B cell (primary cell): ENCODE data around the gene SLIT3. TPM values are rescaled to one million over a fixed set of nuclear protein-coding genes. Genes with fewer than 3 reads are reported as not detected.

Experiments used
- ATAC-seq: fragments of 200-7000 bp; cut with Tn5 transposase; one replicate; pipeline ENCODE4 v1.10.0; 2021; ENCODE audit warnings: low read depth, mild to moderate bottlenecking, moderate number of reproducible peaks, moderate library complexity
- CTCF ChIA-PET: fragments of 350-600 bp; sonication (Branson Sonifier 250); formaldehyde crosslinking; loops from one replicate; lab custom pipeline; 2021; ENCODE audit warnings: antibody characterized with exemption, inconsistent platforms; lab: Charles Lee
- POLR2A ChIA-PET: fragments of 350-600 bp; sonication (Branson Sonifier 250); formaldehyde crosslinking; loops from one replicate; lab custom pipeline; 2021; ENCODE audit warnings: antibody characterized with exemption; lab: Charles Lee
- DNase-seq: peaks from one replicate; pipeline ENCODE4 v3.0.0; 2013
- H2AFZ ChIP-seq: 2 replicates; pipeline ENCODE4 v1.6.1; 2012; ENCODE audit warnings: mild to moderate bottlenecking, low read depth, low read length; ENCODE audit not compliant: insufficient read depth, poor library complexity, severe bottlenecking
- H3K27ac ChIP-seq, 2 donors: 1 replicate in 1 of 2; 2 replicates in 1 of 2; pipeline ENCODE4 v1.5.1; 2012 to 2013; ENCODE audit warnings: low read length in 2 of 2, mild to moderate bottlenecking in 2 of 2, moderate library complexity in 1 of 2
- H3K27me3 ChIP-seq, 4 experiments: fragments of 200-600 bp in 1 of 4; sonication (generic) in 1 of 4; replicated peaks in 1 of 4; 1 replicate in 2 of 4; 2 replicates in 2 of 4; pipeline versions ENCODE4 v1.6.1 to v1.7.0; 2013 to 2016; ENCODE audit warnings: low read length in 3 of 4, mild to moderate bottlenecking in 2 of 4, mixed read lengths in 1 of 4, moderate library complexity in 1 of 4; ENCODE audit not compliant: insufficient read depth in 4 of 4, control insufficient read depth in 3 of 4; ENCODE audit errors: control extremely low read depth in 1 of 4
- H3K36me3 ChIP-seq, 2 experiments: replicated peaks in 1 of 2; 1 replicate in 1 of 2; 2 replicates in 1 of 2; pipeline versions ENCODE4 v1.6.1 to v1.7.1; 2013; ENCODE audit warnings: low read length in 1 of 2; ENCODE audit not compliant: insufficient read depth in 2 of 2, control insufficient read depth in 1 of 2; ENCODE audit errors: control extremely low read depth in 1 of 2, extremely low read depth in 1 of 2
- H3K4me1 ChIP-seq, 2 donors: fragments of 200-600 bp in 1 of 2; sonication (generic) in 1 of 2; 1 replicate in 1 of 2; 2 replicates in 1 of 2; pipeline versions ENCODE4 v1.5.1 to v1.6.1; 2013 to 2017; ENCODE audit warnings: low read length in 2 of 2; ENCODE audit not compliant: control insufficient read depth in 2 of 2, insufficient read depth in 2 of 2
- H3K4me2 ChIP-seq: replicated peaks from 2 replicates; pipeline ENCODE3; 2012; ENCODE audit warnings: mild to moderate bottlenecking, low read depth, low read length; ENCODE audit not compliant: poor library complexity, severe bottlenecking
- H3K4me3 ChIP-seq, 5 experiments: fragments of 200-600 bp in 1 of 5; sonication (generic) in 1 of 5; 1 replicate in 3 of 5; 2 replicates in 2 of 5; pipeline versions ENCODE4 v1.5.1 to v1.7.0; 2011 to 2016; ENCODE audit warnings: low read length in 4 of 5, mild to moderate bottlenecking in 4 of 5, low read depth in 2 of 5, control low read depth in 1 of 5, moderate library complexity in 1 of 5; ENCODE audit not compliant: insufficient read depth in 1 of 5; ENCODE audit errors: control extremely low read depth in 1 of 5, extremely low read depth in 1 of 5
- H3K79me2 ChIP-seq: fragments of 200-600 bp; sonication (generic); one replicate; pipeline ENCODE4 v1.6.0; 2016; ENCODE audit warnings: low read length; ENCODE audit not compliant: control insufficient read depth, insufficient read depth
- H3K9ac ChIP-seq: fragments of 200-600 bp; sonication (generic); 2 replicates; pipeline ENCODE4 v1.6.1; 2017; ENCODE audit warnings: mild to moderate bottlenecking, low read length, moderate library complexity
- H3K9me3 ChIP-seq, 3 donors: one replicate each; pipeline versions ENCODE4 v1.6.1 to v1.7.1; 2013; ENCODE audit warnings: low read length in 2 of 3; ENCODE audit not compliant: control insufficient read depth in 2 of 3, insufficient read depth in 1 of 3; ENCODE audit errors: control extremely low read depth in 1 of 3
- H4K20me1 ChIP-seq: 2 replicates; pipeline ENCODE4 v1.6.0; 2012; ENCODE audit warnings: mild to moderate bottlenecking, low read length; ENCODE audit not compliant: insufficient read depth, control insufficient read depth, poor library complexity, severe bottlenecking
- H3K27ac Mint-ChIP-seq: one replicate; pipeline ENCODE4 v1.8.0; 2021; ENCODE audit warnings: mixed read lengths
- H3K27me3 Mint-ChIP-seq: one replicate; pipeline ENCODE4 v1.8.0; 2021; ENCODE audit warnings: mixed read lengths
- H3K4me1 Mint-ChIP-seq: one replicate; pipeline ENCODE4 v1.8.0; 2021; ENCODE audit warnings: mixed read lengths
- H3K4me3 Mint-ChIP-seq: one replicate; pipeline ENCODE4 v1.8.0; 2021; ENCODE audit warnings: mixed read lengths
- H3K9me3 Mint-ChIP-seq: one replicate; pipeline ENCODE4 v1.8.0; 2022; ENCODE audit warnings: mixed read lengths; ENCODE audit not compliant: insufficient read depth
- CTCF ChIP-seq: fragments of 200-600 bp; IDR thresholded peaks from one replicate; pipeline ENCODE4 v1.8.0; 2022; ENCODE audit warnings: antibody characterized with exemption, mild to moderate bottlenecking
- EZH2 ChIP-seq: IDR thresholded peaks from 2 replicates; pipeline ENCODE4 v1.6.1; 2012; ENCODE audit warnings: borderline replicate concordance, low read depth, mild to moderate bottlenecking, moderate library complexity, low read length; ENCODE audit not compliant: insufficient read depth, poor library complexity, severe bottlenecking
- WGBS: methylation state at CpG from one replicate; pipeline ENCODE4 v1.1.5; 2013; ENCODE audit warnings: missing lambda C conversion rate; ENCODE audit not compliant: insufficient coverage; 5-methylcytosine and 5-hydroxymethylcytosine counted together
- intact Hi-C: fragments of 100-400 bp; cut with micrococcal nuclease; formaldehyde crosslinking; loops from one replicate; pipeline ENCODE4 v1.10.0; 2022
- polyA plus RNA-seq: library from polyadenylated mRNA; depleted of rRNA; stranded (reverse); fragments of >200 nt; gene quantifications from 2 replicates; pipeline ENCODE4 v1.2.3, GENCODE V29; 2012
- total RNA-seq, 2 donors: library from RNA; stranded (reverse); fragments of 120-200 nt in 1 of 2; gene quantifications; 1 replicate in 1 of 2; 2 replicates in 1 of 2; pipeline versions ENCODE4 v1.2.3 to v1.2.4, GENCODE V29; 2013 to 2022

SLIT3 gene
- total and polyA plus RNA-seq, 2 donors (not counting 1 experiment from before 2014, with no cell fraction given): not detected

- Histone ChIP-seq H3K36me3 (no peaks in the 10 kb centered on the region), H2AFZ (no peak overlapping the region), H3K4me1 (no peaks in the 10 kb centered on the region), H3K4me3 (no peak overlapping the region), H3K79me2 (no peaks in the 10 kb centered on the region), H3K9me3 (no peaks in the 10 kb centered on the region), H3K27me3 (no peaks in the 10 kb centered on the region), H3K27ac (no peak overlapping the region), H3K4me2 (no peak overlapping the region), H3K9ac (no peak overlapping the region), H4K20me1 (no peaks in the 10 kb centered on the region)
- Mint-ChIP-seq H3K27ac (no peak overlapping the region), H3K4me1 (no peaks in the 10 kb centered on the region), H3K9me3 (no peaks in the 10 kb centered on the region), H3K4me3 (no peak overlapping the region), H3K27me3 (peaks cover 3% of the 10 kb centered on the region)
- no peak for TF ChIP-seq EZH2
- TF ChIP-seq CTCF: no peak
- ATAC-seq (no peak), DNase-seq (no peak)
- POLR2A ChIA-PET: no interaction called here
- intact Hi-C loops: no loop called here
- 85% methylated on average over 1 of the region's 1 CpG for WGBS
- CTCF ChIA-PET: no interaction called here
These were observed 595.6 kb downstream of the SLIT3 start for GRCh38 chr5:168705321-168705720.

- no peaks in the 10 kb centered on the region for H4K20me1 ChIP-seq
- peaks cover 5% of the 10 kb centered on the region for H3K27me3 Mint-ChIP-seq
- no peak overlapping the region for H3K4me3 ChIP-seq
- DNase-seq: no peak
- TF ChIP-seq EZH2: no peak
- no peak overlapping the region for H3K27ac ChIP-seq
- no peaks in the 10 kb centered on the region for H3K9me3 Mint-ChIP-seq
- no peaks in the 10 kb centered on the region for H3K4me1 Mint-ChIP-seq
- ChIA-PET POLR2A (no interaction called here), CTCF (no interaction called here)
- no peaks in the 10 kb centered on the region for H3K79me2 ChIP-seq
- H3K27me3 ChIP-seq: no peaks in the 10 kb centered on the region
- intact Hi-C loops: no loop called here
- no peak overlapping the region for H3K4me2 ChIP-seq
- 100% methylated on average over 1 of the region's 2 CpGs for WGBS
- ATAC-seq: no peak
- H3K27ac Mint-ChIP-seq: no peak overlapping the region
- H3K36me3 ChIP-seq: no peaks in the 10 kb centered on the region
- H3K9me3 ChIP-seq: no peaks in the 10 kb centered on the region
- no peak overlapping the region for H2AFZ ChIP-seq
- H3K9ac ChIP-seq: no peak overlapping the region
- H3K4me3 Mint-ChIP-seq: no peak overlapping the region
- H3K4me1 ChIP-seq: no peaks in the 10 kb centered on the region
These were observed 598.4 kb downstream of the SLIT3 start for GRCh38 chr5:168702511-168702910.
